ENCODE data around the gene SMTNL2. TPM values are rescaled to one million over a fixed set of nuclear protein-coding genes. Genes with fewer than 3 reads are reported as not detected.

Gene SMTNL2
- total RNA-seq, 5 donors from 2014 or later (not counting 1 experiment from before 2014, with no cell fraction given) = not detected

- H3K4me1 ChIP-seq (ENCODE audit: control insufficient read depth in 1 of 2, extremely low read depth in 1 of 2, insufficient read depth in 2 of 2, low read length in 2 of 2) = no peaks in the 10 kb centered on the region
- 93% methylated on average over 23 of the region's 29 CpGs for WGBS (ENCODE audit: insufficient coverage)
- H3K36me3 Mint-ChIP-seq = peaks cover 15% of the 10 kb centered on the region
- H3K4me3 Mint-ChIP-seq = no peak overlapping the region
- POLR2A ChIA-PET = no interaction called here
- no peak overlapping the region for H3K27ac Mint-ChIP-seq
- no peaks in the 10 kb centered on the region for H3K27me3 ChIP-seq (replicated peaks in 1 of 2; ENCODE audit: control insufficient read depth in 2 of 2, extremely low read depth in 1 of 2, insufficient read depth in 2 of 2, low read length in 1 of 2)
- DNase-seq (no peak), ATAC-seq (replicated peaks in 1 of 4) (no peak)
- H3K4me1 Mint-ChIP-seq = peaks cover 0 to 1% (median 0%) of the 10 kb centered on the region in 3 donors
- H3K4me3 ChIP-seq (ENCODE audit: control insufficient read depth in 1 of 2, extremely low read depth in 1 of 2, low read length in 1 of 2) = no peak overlapping the region
- CTCF ChIA-PET = no interaction called here
- no peaks in the 10 kb centered on the region for H3K9me3 ChIP-seq
- H3K27ac ChIP-seq (ENCODE audit: low read length) = no peak overlapping the region
- no peaks in the 10 kb centered on the region for H3K9me3 Mint-ChIP-seq
- H3K27me3 Mint-ChIP-seq = no peaks in the 10 kb centered on the region
- peaks cover 33 to 70% of the 10 kb centered on the region in 2 donors for H3K36me3 ChIP-seq (ENCODE audit: control insufficient read depth in 2 of 2, extremely low read depth in 1 of 2, insufficient read depth in 1 of 2, low read length in 1 of 2)
These were observed 42.9 kb upstream of the SMTNL2 start for GRCh38 chr17:4541328-4542002.

GRCh38 chr17:4542003-4542725, 42.2 kb upstream of the SMTNL2 start:
- ATAC-seq (replicated peaks in 1 of 4) (no peak), DNase-seq (no peak)
- no peaks in the 10 kb centered on the region for H3K27me3 ChIP-seq (replicated peaks in 1 of 2; ENCODE audit: control insufficient read depth in 2 of 2, extremely low read depth in 1 of 2, insufficient read depth in 2 of 2, low read length in 1 of 2)
- WGBS (ENCODE audit: insufficient coverage) = 98% methylated on average over 13 of the region's 14 CpGs
- H3K9me3 ChIP-seq = no peaks in the 10 kb centered on the region
- H3K4me3 ChIP-seq (ENCODE audit: control insufficient read depth in 1 of 2, extremely low read depth in 1 of 2, low read length in 1 of 2) = no peak overlapping the region
- Mint-ChIP-seq H3K36me3 (peaks cover 20% of the 10 kb centered on the region), H3K4me3 (no peak overlapping the region), H3K9me3 (no peaks in the 10 kb centered on the region), H3K4me1 (no peaks in the 10 kb centered on the region), H3K27me3 (no peaks in the 10 kb centered on the region), H3K27ac (peak overlapping the region in 1 of 2 donors; percentile 11)
- CTCF ChIA-PET = no interaction called here
- POLR2A ChIA-PET = no interaction called here
- no peak overlapping the region for H3K27ac ChIP-seq (ENCODE audit: low read length)
- H3K36me3 ChIP-seq (ENCODE audit: control insufficient read depth in 2 of 2, extremely low read depth in 1 of 2, insufficient read depth in 1 of 2, low read length in 1 of 2) = peaks cover 35 to 77% of the 10 kb centered on the region in 2 donors
- H3K4me1 ChIP-seq (ENCODE audit: control insufficient read depth in 1 of 2, extremely low read depth in 1 of 2, insufficient read depth in 2 of 2, low read length in 2 of 2) = no peaks in the 10 kb centered on the region

DNA sequence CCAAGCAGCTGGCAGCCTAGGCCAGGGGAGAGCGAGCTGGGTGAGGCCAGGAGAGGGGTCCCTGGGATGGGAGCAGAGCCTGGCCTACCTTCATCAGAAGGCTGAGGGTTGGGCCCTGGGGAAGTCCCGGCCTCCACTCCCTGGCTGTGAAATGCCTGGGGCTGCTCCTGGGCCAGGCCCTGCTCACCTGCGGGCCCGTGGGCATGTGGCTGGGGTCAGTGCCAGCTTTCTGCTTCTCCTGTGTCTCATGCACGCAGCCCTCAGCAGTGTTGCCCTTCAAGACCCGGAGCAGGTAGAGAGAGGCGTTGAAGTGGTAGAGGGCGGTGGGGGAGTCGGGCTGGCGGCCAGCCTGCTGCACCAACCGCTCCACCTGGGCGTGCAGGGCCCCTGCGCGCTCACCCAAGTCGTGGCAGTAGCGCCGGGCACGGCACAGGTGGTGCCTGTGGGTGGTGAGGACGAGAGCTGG, 41.6 kb upstream of the SMTNL2 start:
- Mint-ChIP-seq H3K27ac (no peak overlapping the region), H3K36me3 (peaks cover 22% of the 10 kb centered on the region), H3K4me1 (no peaks in the 10 kb centered on the region), H3K27me3 (no peaks in the 10 kb centered on the region), H3K9me3 (no peaks in the 10 kb centered on the region), H3K4me3 (no peak overlapping the region)
- Histone ChIP-seq H3K4me1 (ENCODE audit: control insufficient read depth in 1 of 2, extremely low read depth in 1 of 2, insufficient read depth in 2 of 2, low read length in 2 of 2) (no peaks in the 10 kb centered on the region), H3K4me3 (ENCODE audit: control insufficient read depth in 1 of 2, extremely low read depth in 1 of 2, low read length in 1 of 2) (no peak overlapping the region), H3K36me3 (ENCODE audit: control insufficient read depth in 2 of 2, extremely low read depth in 1 of 2, insufficient read depth in 1 of 2, low read length in 1 of 2) (peaks cover 41 to 83% of the 10 kb centered on the region in 2 donors), H3K9me3 (no peaks in the 10 kb centered on the region), H3K27ac (ENCODE audit: low read length) (no peak overlapping the region), H3K27me3 (replicated peaks in 1 of 2; ENCODE audit: control insufficient read depth in 2 of 2, extremely low read depth in 1 of 2, insufficient read depth in 2 of 2, low read length in 1 of 2) (no peaks in the 10 kb centered on the region)
- WGBS (ENCODE audit: insufficient coverage) = 97% methylated on average over 5 of the region's 19 CpGs
- POLR2A ChIA-PET = no interaction called here
- CTCF ChIA-PET = no interaction called here
- DNase-seq (no peak), ATAC-seq (replicated peaks in 1 of 4) (no peak)

DNA sequence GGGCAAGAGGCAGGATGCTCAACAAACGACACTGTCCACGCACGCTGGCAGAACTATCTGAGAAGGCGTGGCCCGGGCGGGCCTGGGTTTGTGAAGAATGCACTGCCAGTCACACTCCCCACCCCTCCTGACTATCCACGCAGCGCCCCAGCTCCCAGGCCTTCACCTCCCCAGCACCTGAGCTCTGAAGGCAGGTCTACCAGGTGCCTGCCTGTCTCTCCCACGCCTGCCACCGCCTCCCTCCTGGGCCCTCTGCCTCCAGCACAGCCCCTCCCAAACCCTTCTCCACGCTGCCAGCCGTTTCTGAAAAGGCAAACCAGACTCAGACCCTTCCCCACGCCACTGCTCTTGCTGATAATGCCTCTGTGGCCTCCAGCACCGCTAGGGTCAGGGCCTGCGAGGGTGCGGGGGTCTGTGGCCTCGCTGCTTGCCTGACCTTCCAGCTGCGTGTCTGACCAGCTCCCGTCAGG, 40.7 kb upstream of the SMTNL2 start:
- Histone ChIP-seq H3K4me3 (ENCODE audit: control insufficient read depth in 1 of 2, extremely low read depth in 1 of 2, low read length in 1 of 2) (no peak overlapping the region), H3K9me3 (no peaks in the 10 kb centered on the region), H3K36me3 (ENCODE audit: control insufficient read depth in 2 of 2, extremely low read depth in 1 of 2, insufficient read depth in 1 of 2, low read length in 1 of 2) (peaks cover 44 to 89% of the 10 kb centered on the region in 2 donors), H3K27me3 (replicated peaks in 1 of 2; ENCODE audit: control insufficient read depth in 2 of 2, extremely low read depth in 1 of 2, insufficient read depth in 2 of 2, low read length in 1 of 2) (no peaks in the 10 kb centered on the region), H3K27ac (ENCODE audit: low read length) (no peak overlapping the region), H3K4me1 (ENCODE audit: control insufficient read depth in 1 of 2, extremely low read depth in 1 of 2, insufficient read depth in 2 of 2, low read length in 2 of 2) (no peaks in the 10 kb centered on the region)
- H3K4me3 Mint-ChIP-seq = no peak overlapping the region
- no peak overlapping the region for H3K27ac Mint-ChIP-seq
- WGBS (ENCODE audit: insufficient coverage) = 87% methylated on average over 17 of the region's 19 CpGs
- POLR2A ChIA-PET = no interaction called here
- ATAC-seq (replicated peaks in 1 of 4) = no peak
- H3K4me1 Mint-ChIP-seq = no peaks in the 10 kb centered on the region
- H3K9me3 Mint-ChIP-seq = no peaks in the 10 kb centered on the region
- CTCF ChIA-PET = no interaction called here
- no peaks in the 10 kb centered on the region for H3K27me3 Mint-ChIP-seq
- DNase-seq = no peak
- peaks cover 22% of the 10 kb centered on the region for H3K36me3 Mint-ChIP-seq

DNA sequence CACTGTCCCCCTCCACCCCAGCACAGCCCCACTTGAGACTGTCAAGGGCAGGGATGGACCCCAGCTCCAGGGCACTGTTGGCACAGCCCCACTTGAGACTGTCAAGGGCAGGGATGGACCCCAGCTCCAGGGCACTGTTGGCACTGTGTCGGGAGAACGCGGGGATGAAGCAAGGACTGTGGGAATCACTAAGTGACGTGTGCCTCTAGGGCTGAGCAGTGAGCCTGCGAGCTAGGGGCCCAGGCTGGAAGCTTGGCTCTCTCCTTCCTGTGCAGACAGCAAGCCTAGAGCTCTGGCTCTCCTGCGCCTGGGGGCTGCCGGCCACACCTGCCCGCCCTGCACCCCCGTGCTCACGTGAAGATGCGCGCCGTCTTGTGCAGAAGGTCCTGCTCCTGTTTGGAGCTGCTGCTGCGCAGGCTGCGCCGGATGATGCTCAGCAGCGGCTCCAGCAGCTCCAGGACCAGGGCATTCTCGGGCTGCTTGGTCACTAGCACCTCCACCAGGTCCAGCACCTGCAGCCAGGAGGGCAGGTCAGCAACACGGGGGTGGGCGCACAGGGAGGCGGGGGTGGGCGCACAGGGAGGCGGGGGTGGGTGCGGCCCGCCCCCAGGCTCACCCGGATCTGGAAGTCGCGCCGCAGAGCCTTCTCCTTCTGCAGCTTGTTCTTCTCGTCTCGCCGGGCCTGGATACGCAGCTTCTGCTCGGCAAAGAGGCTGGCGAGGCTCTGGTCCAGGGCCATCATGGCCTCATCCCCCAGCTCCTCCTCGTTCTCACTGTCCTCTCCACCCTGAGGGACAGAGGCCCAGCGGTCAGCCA, 40.0 kb upstream of the SMTNL2 start:
- H3K9me3 ChIP-seq = no peaks in the 10 kb centered on the region
- DNase-seq = no peak
- no peak overlapping the region for H3K27ac ChIP-seq (ENCODE audit: low read length)
- H3K36me3 Mint-ChIP-seq = peaks cover 22% of the 10 kb centered on the region
- no peaks in the 10 kb centered on the region for H3K27me3 ChIP-seq (replicated peaks in 1 of 2; ENCODE audit: control insufficient read depth in 2 of 2, extremely low read depth in 1 of 2, insufficient read depth in 2 of 2, low read length in 1 of 2)
- WGBS (ENCODE audit: insufficient coverage) = 95% methylated on average over 30 of the region's 37 CpGs
- H3K27ac Mint-ChIP-seq = no peak overlapping the region
- no peak for ATAC-seq (replicated peaks in 1 of 4)
- CTCF ChIA-PET = interaction anchor here in 1 of 2 donors (0.6 kb wide), 1 partner anchor 70 kb away, joined by 4 read pairs; no protein-coding TSS in a partner anchor
- no peak overlapping the region for H3K4me3 ChIP-seq (ENCODE audit: control insufficient read depth in 1 of 2, extremely low read depth in 1 of 2, low read length in 1 of 2)
- H3K4me3 Mint-ChIP-seq = no peak overlapping the region
- no peaks in the 10 kb centered on the region for H3K9me3 Mint-ChIP-seq
- POLR2A ChIA-PET = no interaction called here
- H3K27me3 Mint-ChIP-seq = no peaks in the 10 kb centered on the region
- peaks cover 42 to 89% of the 10 kb centered on the region in 2 donors for H3K36me3 ChIP-seq (ENCODE audit: control insufficient read depth in 2 of 2, extremely low read depth in 1 of 2, insufficient read depth in 1 of 2, low read length in 1 of 2)
- H3K4me1 ChIP-seq (ENCODE audit: control insufficient read depth in 1 of 2, extremely low read depth in 1 of 2, insufficient read depth in 2 of 2, low read length in 2 of 2) = no peaks in the 10 kb centered on the region
- H3K4me1 Mint-ChIP-seq = no peaks in the 10 kb centered on the region

- H3K9me3 ChIP-seq = no peaks in the 10 kb centered on the region
- Mint-ChIP-seq H3K4me1 (no peaks in the 10 kb centered on the region), H3K36me3 (peaks cover 20% of the 10 kb centered on the region), H3K4me3 (no peak overlapping the region), H3K27me3 (no peaks in the 10 kb centered on the region), H3K27ac (no peak overlapping the region), H3K9me3 (no peaks in the 10 kb centered on the region)
- no peak for DNase-seq
- POLR2A ChIA-PET = no interaction called here
- no peaks in the 10 kb centered on the region for H3K27me3 ChIP-seq (replicated peaks in 1 of 2; ENCODE audit: control insufficient read depth in 2 of 2, extremely low read depth in 1 of 2, insufficient read depth in 2 of 2, low read length in 1 of 2)
- no peak overlapping the region for H3K27ac ChIP-seq (ENCODE audit: low read length)
- H3K36me3 ChIP-seq (ENCODE audit: control insufficient read depth in 2 of 2, extremely low read depth in 1 of 2, insufficient read depth in 1 of 2, low read length in 1 of 2) = peaks cover 38 to 92% of the 10 kb centered on the region in 2 donors
- CTCF ChIA-PET = no interaction called here
- no peaks in the 10 kb centered on the region for H3K4me1 ChIP-seq (ENCODE audit: control insufficient read depth in 1 of 2, extremely low read depth in 1 of 2, insufficient read depth in 2 of 2, low read length in 2 of 2)
- no peak overlapping the region for H3K4me3 ChIP-seq (ENCODE audit: control insufficient read depth in 1 of 2, extremely low read depth in 1 of 2, low read length in 1 of 2)
- WGBS (ENCODE audit: insufficient coverage) = 98% methylated on average over 6 of the region's 18 CpGs
- ATAC-seq (replicated peaks in 1 of 4) = no peak
These were observed 39.4 kb upstream of the SMTNL2 start for GRCh38 chr17:4544951-4545216.
